Measurements from ENCODE around the gene GABRA5. TPM values are rescaled to one million over a fixed set of nuclear protein-coding genes. Genes with fewer than 3 reads are reported as not detected.
"Not testable (repeated sequence)": the region's sequence is repeated elsewhere in the genome, so short reads cannot be mapped to it uniquely, and the experiment has no call there.

GABRA5 gene
- total RNA-seq (2022) (not detected in 2 replicates), Bru-seq, nascent RNA (not detected), BruChase-seq, experiment 1, labeled RNA remaining after a 2-hour chase (not detected), BruChase-seq, experiment 2, labeled RNA remaining after a 6-hour chase (not detected)
- long read RNA-seq, result 0 reads

- ChIA-PET CTCF (no interaction called here), POLR2A (no interaction called here)
- intact Hi-C loops (cut with micrococcal nuclease; ENCODE audit: unreplicated experiment), result loop anchor here (10.0 kb wide), 1 partner anchor 62 kb away; no protein-coding TSS in a partner anchor
- Mint-ChIP-seq H3K27ac (ENCODE audit: unreplicated experiment) (no peak within 1 kb of the TSS), H3K36me3 (ENCODE audit: insufficient read depth, unreplicated experiment) (no peaks in the 10 kb centered on the region), H3K4me3 (ENCODE audit: unreplicated experiment) (no peak within 1 kb of the TSS), H3K27me3 (ENCODE audit: insufficient read depth, unreplicated experiment) (no peaks in the 10 kb centered on the region), H3K9me3 (ENCODE audit: unreplicated experiment) (no peaks in the 10 kb centered on the region), H3K4me1 (ENCODE audit: low read depth, unreplicated experiment) (no peaks in the 10 kb centered on the region)
- BruUV-seq (replicated peaks), result no TSS peak
- Histone ChIP-seq H3K36me3 (ENCODE audit: control insufficient read depth, insufficient read depth, low read length) (no peaks in the 10 kb centered on the region), H3K4me1 (no peaks in the 10 kb centered on the region), H3K9me3 (no peaks in the 10 kb centered on the region), H3K27me3 (replicated peaks; ENCODE audit: control insufficient read depth, insufficient read depth, low read length) (no peaks in the 10 kb centered on the region), H3K4me3 (ENCODE audit: low read depth, low read length) (no peak within 1 kb of the TSS)
- TF ChIP-seq CTCF (IDR thresholded peaks at IDR 0.05; ENCODE audit: insufficient read depth in 1 of 2, low read depth in 1 of 2, low read length in 1 of 2, severe bottlenecking in 1 of 2, unreplicated experiment in 1 of 2), result no peak
- DNase-seq, result no peak
Measured at GRCh38 chr15:26866298-26867199, at the start of gene GABRA5. TSS of gene GABRA5 (plus strand) at chr15:26867062. CDS start at chr15:26869249, 2,187 bp downstream.

- BruUV-seq (replicated peaks); H3K36me3 Mint-ChIP-seq (ENCODE audit: insufficient read depth, unreplicated experiment); H3K4me3 ChIP-seq (ENCODE audit: low read depth, low read length); H3K4me1 ChIP-seq; POLR2A ChIA-PET; H3K27ac Mint-ChIP-seq (ENCODE audit: unreplicated experiment); H3K27me3 ChIP-seq (replicated peaks; ENCODE audit: control insufficient read depth, insufficient read depth, low read length); H3K4me1 Mint-ChIP-seq (ENCODE audit: low read depth, unreplicated experiment); H3K27me3 Mint-ChIP-seq (ENCODE audit: insufficient read depth, unreplicated experiment); CTCF ChIA-PET; intact Hi-C loops (cut with micrococcal nuclease; ENCODE audit: unreplicated experiment); DNase-seq; H3K9me3 ChIP-seq; H3K4me3 Mint-ChIP-seq (ENCODE audit: unreplicated experiment); H3K36me3 ChIP-seq (ENCODE audit: control insufficient read depth, insufficient read depth, low read length): not testable (repeated sequence)
- H3K9me3 Mint-ChIP-seq (ENCODE audit: unreplicated experiment), result peaks cover 11% of the 10 kb centered on the region
Measured at GRCh38 chr15:26831191-26831590, 35.7 kb upstream of the GABRA5 start.

GRCh38 chr15:26831951-26832350 lies 34.9 kb upstream of the GABRA5 start:
- no peak for TF ChIP-seq CTCF (IDR thresholded peaks at IDR 0.05; ENCODE audit: insufficient read depth in 1 of 2, low read depth in 1 of 2, low read length in 1 of 2, severe bottlenecking in 1 of 2, unreplicated experiment in 1 of 2)
- ChIA-PET CTCF (interaction anchor here (0.6 kb wide), 1 partner anchor 26 kb away, joined by 3 read pairs; no protein-coding TSS in a partner anchor), POLR2A (no interaction called here)
- Histone ChIP-seq H3K4me3 (ENCODE audit: low read depth, low read length) (no peak overlapping the region), H3K9me3 (peaks cover 7% of the 10 kb centered on the region), H3K4me1 (no peaks in the 10 kb centered on the region), H3K27me3 (replicated peaks; ENCODE audit: control insufficient read depth, insufficient read depth, low read length) (no peaks in the 10 kb centered on the region), H3K36me3 (ENCODE audit: control insufficient read depth, insufficient read depth, low read length) (no peaks in the 10 kb centered on the region)
- BruUV-seq (replicated peaks), result no TSS peak
- H3K27ac Mint-ChIP-seq (ENCODE audit: unreplicated experiment), result no peak overlapping the region
- H3K4me3 Mint-ChIP-seq (ENCODE audit: unreplicated experiment), result no peak overlapping the region
- H3K36me3 Mint-ChIP-seq (ENCODE audit: insufficient read depth, unreplicated experiment), result no peaks in the 10 kb centered on the region
- no peaks in the 10 kb centered on the region for H3K27me3 Mint-ChIP-seq (ENCODE audit: insufficient read depth, unreplicated experiment)
- peaks cover 14% of the 10 kb centered on the region for H3K9me3 Mint-ChIP-seq (ENCODE audit: unreplicated experiment)
- no peaks in the 10 kb centered on the region for H3K4me1 Mint-ChIP-seq (ENCODE audit: low read depth, unreplicated experiment)
- DNase-seq, result no peak
- intact Hi-C loops (cut with micrococcal nuclease; ENCODE audit: unreplicated experiment), result no loop called here

All from Caco-2 (cell line).